K562 (cell line): ENCODE results near the gene HSD3B7. TPM values are rescaled to one million over a fixed set of nuclear protein-coding genes. Genes with fewer than 3 reads are reported as not detected.
A peak's percentile ranks its signal among the peaks of the same experiment; 100 is the strongest.

Source experiments
- CBX5 ChIP-seq: IDR thresholded peaks from 2 replicates; pipeline ENCODE4 v1.6.1; 2014; ENCODE audit warnings: low read depth, borderline replicate concordance
- CEBPB ChIP-seq: fragments of 450-650 bp; IDR thresholded peaks from 2 replicates; pipeline ENCODE4 v1.6.1; 2016; ENCODE audit warnings: missing genetic modification characterization, missing compliant biosample characterization
- CEBPG ChIP-seq, 3 experiments: fragments of 200-800 bp in 1 of 3; sonication (Bioruptor generic) in 1 of 3; sonication (generic) in 1 of 3; formaldehyde crosslinking in 1 of 3; IDR thresholded peaks in 2 of 3; conservative IDR thresholded peaks in 1 of 3; 2 replicates each; pipeline versions ENCODE4 v1.6.1 to v1.8.0; 2016 to 2022; ENCODE audit warnings: missing compliant biosample characterization in 2 of 3, missing genetic modification characterization in 2 of 3, mild to moderate bottlenecking in 1 of 3, missing genetic modification reagents in 1 of 3
- HEY1 ChIP-seq: fragments of 250-450 bp; sonication (Bioruptor Pico); IDR thresholded peaks from 2 replicates; pipeline ENCODE4 v1.5.0; 2020; ENCODE audit warnings: mild to moderate bottlenecking, moderate library complexity, borderline replicate concordance
- MAFG ChIP-seq: fragments of 450-650 bp; conservative IDR thresholded peaks from 2 replicates; pipeline ENCODE4 v1.6.1; 2016; ENCODE audit warnings: missing genetic modification characterization, missing compliant biosample characterization
- MIER1 ChIP-seq: fragments of 450-650 bp; IDR thresholded peaks from 2 replicates; pipeline ENCODE4 v1.6.1; 2016; ENCODE audit warnings: antibody characterized with exemption, mild to moderate bottlenecking, low read depth
- MTA2 ChIP-seq: fragments of 450-650 bp; IDR thresholded peaks from 2 replicates; pipeline ENCODE4 v1.6.1; 2016; ENCODE audit warnings: low read depth
- PHTF2 ChIP-seq: fragments of 250-450 bp; sonication (Bioruptor Pico); IDR thresholded peaks from 2 replicates; pipeline ENCODE4 v1.5.0; 2021; ENCODE audit warnings: mild to moderate bottlenecking
- SREBF2 ChIP-seq: sonication (generic); formaldehyde crosslinking; IDR thresholded peaks from 2 replicates; pipeline ENCODE4 v1.4.0; 2020; ENCODE audit warnings: mild to moderate bottlenecking, missing genetic modification reagents
- XRCC5 ChIP-seq: fragments of 200-400 bp; formaldehyde crosslinking; IDR thresholded peaks from 2 replicates; pipeline ENCODE4 v1.6.1; 2017; ENCODE audit warnings: low read depth, mild to moderate bottlenecking, low read length
- ZNF764 ChIP-seq: fragments of 250-450 bp; sonication (Bioruptor Pico); IDR thresholded peaks from 2 replicates; pipeline ENCODE4 v1.4.0; 2020; ENCODE audit warnings: low read depth, mild to moderate bottlenecking, moderate library complexity
- polyA plus RNA-seq, 8 experiments: library from polyadenylated mRNA; depleted of rRNA in 4 of 8; stranded (reverse) in 5 of 8; unstranded in 3 of 8; fragments of >200 nt; fragmentation: Nextera tagmentation in 2 of 8; fragmentation: Illumina TruSeq in 1 of 8; extraction: Ambion mirVana in 2 of 8; extraction: Trizol in 1 of 8; gene quantifications; 2 replicates each; pipeline versions ENCODE4 v1.2.1 to v1.2.3, GENCODE V29; 2011 to 2014; ENCODE audit warnings: inconsistent platforms in 1 of 8, missing spikeins in 1 of 8
- total RNA-seq, 7 experiments: library from RNA; depleted of rRNA in 6 of 7; stranded (reverse); fragments of >200 nt in 6 of 7; fragmentation: Illumina TruSeq in 2 of 7; extraction: Trizol in 2 of 7; gene quantifications; 2 replicates each; pipeline versions ENCODE4 v1.2.1 to v1.2.3, GENCODE V29; 2011 to 2021; ENCODE audit warnings: low replicate concordance in 1 of 7
- TF ChIP-seq, protein P1 (sequence below): fragments of 450-650 bp; conservative IDR thresholded peaks from 2 replicates; pipeline ENCODE4 v1.6.1; 2016; ENCODE audit warnings: missing genetic modification characterization, low read depth, mild to moderate bottlenecking, control low read depth, missing compliant biosample characterization
- TF ChIP-seq, protein P2 (sequence below), 2 experiments: IDR thresholded peaks in 1 of 2; conservative IDR thresholded peaks in 1 of 2; 2 replicates each; pipeline ENCODE4 v1.6.1; 2016; ENCODE audit warnings: low read depth in 2 of 2, mild to moderate bottlenecking in 1 of 2, missing compliant biosample characterization in 1 of 2, missing genetic modification characterization in 1 of 2, moderate library complexity in 1 of 2
- TF ChIP-seq, protein P3 (sequence below), 2 experiments: IDR thresholded peaks; 2 replicates each; pipeline ENCODE4 v1.6.1; 2011; ENCODE audit warnings: borderline replicate concordance in 1 of 2, control low read depth in 1 of 2, low read depth in 1 of 2, low read length in 1 of 2, mild to moderate bottlenecking in 1 of 2, mixed read lengths in 1 of 2, moderate library complexity in 1 of 2; ENCODE audit not compliant: insufficient read depth in 1 of 2, insufficient read length in 1 of 2, poor library complexity in 1 of 2, severe bottlenecking in 1 of 2; ENCODE audit errors: extremely low read depth in 1 of 2
- TF ChIP-seq, protein P4 (sequence below), 2 experiments: fragments of 450-650 bp; IDR thresholded peaks; 2 replicates each; pipeline ENCODE4 v1.6.1; 2018; ENCODE audit warnings: mild to moderate bottlenecking in 2 of 2, low read depth in 1 of 2; ENCODE audit not compliant: partially characterized antibody in 2 of 2

Gene HSD3B7
- total and polyA plus RNA-seq, 9 of the 15 experiments (the other 6 are each of a cell fraction or from before 2014, with no cell fraction given) = 5.4 to 49.1 (median 23.0) TPM

DNA sequence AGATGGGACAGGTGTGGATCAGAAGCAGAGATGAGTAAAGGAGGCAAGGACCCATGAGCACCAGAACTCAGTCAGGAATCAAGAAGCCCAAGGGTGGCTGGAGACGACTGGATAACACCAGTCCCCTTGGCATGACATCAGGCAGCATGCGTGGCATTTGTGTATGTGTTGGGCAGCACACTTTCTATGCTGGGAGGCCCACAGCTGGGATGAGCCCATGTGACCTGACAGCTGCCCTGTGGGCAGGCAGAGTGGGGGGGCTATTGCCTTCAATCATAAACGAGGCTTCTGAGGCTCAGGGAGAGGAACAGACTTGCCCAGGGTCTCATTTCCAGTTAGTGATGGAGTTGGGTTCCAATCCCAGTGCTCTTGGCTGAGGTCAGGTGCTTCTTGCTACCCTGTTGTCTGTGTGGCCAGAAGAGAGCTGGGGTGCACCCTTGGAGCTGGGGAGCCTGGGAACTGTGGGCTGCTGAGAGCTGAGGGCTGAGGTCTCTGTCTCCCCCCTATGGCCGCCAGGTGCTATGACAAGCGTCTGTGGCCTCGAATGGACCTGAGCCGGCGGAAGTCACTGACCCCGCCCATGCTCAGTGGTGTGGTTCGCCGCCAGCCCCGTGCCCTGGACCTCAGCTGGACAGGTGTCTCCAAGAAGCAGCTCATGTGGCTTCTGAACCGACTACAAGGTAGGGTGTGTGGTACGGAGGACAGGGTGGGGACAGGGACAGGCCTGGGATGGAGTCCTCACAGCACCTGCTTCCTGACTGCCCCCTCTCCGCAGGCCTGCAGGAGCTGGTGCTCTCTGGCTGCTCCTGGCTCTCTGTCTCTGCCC is 43.2 kb upstream of the HSD3B7 start (continued):
- TF ChIP-seq, protein P1, sequence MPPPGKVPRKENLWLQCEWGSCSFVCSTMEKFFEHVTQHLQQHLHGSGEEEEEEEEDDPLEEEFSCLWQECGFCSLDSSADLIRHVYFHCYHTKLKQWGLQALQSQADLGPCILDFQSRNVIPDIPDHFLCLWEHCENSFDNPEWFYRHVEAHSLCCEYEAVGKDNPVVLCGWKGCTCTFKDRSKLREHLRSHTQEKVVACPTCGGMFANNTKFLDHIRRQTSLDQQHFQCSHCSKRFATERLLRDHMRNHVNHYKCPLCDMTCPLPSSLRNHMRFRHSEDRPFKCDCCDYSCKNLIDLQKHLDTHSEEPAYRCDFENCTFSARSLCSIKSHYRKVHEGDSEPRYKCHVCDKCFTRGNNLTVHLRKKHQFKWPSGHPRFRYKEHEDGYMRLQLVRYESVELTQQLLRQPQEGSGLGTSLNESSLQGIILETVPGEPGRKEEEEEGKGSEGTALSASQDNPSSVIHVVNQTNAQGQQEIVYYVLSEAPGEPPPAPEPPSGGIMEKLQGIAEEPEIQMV = no peak
- TF ChIP-seq CEBPB (no peak), HEY1 (no peak), CEBPG (CRISPR knock-in tag; IDR thresholded peaks at IDR 0.05) (no peak), CEBPG (tag; conservative IDR thresholded peaks at IDR 0.05 in 1 of 2, IDR thresholded peaks at IDR 0.05 in 1 of 2) (no peak), ZNF764 (CRISPR knock-in tag) (no peak), XRCC5 (peak; percentile 76; the same call in 1 of the 2 replicates), SREBF2 (CRISPR knock-in tag) (no peak), MAFG (tag) (no peak), MIER1 (no peak), MTA2 (no peak), PHTF2 (no peak), CBX5 (no peak)
- TF ChIP-seq, protein P2, sequence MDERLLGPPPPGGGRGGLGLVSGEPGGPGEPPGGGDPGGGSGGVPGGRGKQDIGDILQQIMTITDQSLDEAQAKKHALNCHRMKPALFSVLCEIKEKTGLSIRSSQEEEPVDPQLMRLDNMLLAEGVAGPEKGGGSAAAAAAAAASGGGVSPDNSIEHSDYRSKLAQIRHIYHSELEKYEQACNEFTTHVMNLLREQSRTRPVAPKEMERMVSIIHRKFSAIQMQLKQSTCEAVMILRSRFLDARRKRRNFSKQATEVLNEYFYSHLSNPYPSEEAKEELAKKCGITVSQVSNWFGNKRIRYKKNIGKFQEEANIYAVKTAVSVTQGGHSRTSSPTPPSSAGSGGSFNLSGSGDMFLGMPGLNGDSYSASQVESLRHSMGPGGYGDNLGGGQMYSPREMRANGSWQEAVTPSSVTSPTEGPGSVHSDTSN (CRISPR knock-in tag; IDR thresholded peaks at IDR 0.05; ENCODE audit: low read depth) = no peak
- TF ChIP-seq, protein P2 (tag; conservative IDR thresholded peaks at IDR 0.05; ENCODE audit: low read depth) = no peak
- TF ChIP-seq, protein P3, sequence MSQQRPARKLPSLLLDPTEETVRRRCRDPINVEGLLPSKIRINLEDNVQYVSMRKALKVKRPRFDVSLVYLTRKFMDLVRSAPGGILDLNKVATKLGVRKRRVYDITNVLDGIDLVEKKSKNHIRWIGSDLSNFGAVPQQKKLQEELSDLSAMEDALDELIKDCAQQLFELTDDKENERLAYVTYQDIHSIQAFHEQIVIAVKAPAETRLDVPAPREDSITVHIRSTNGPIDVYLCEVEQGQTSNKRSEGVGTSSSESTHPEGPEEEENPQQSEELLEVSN (IDR thresholded peaks at IDR 0.05; ENCODE audit: borderline replicate concordance in 1 of 2, extremely low read depth in 1 of 2, insufficient read depth in 1 of 2, insufficient read length in 1 of 2, low read depth in 1 of 2, low read length in 1 of 2, poor library complexity in 1 of 2, severe bottlenecking in 1 of 2) = peak in 1 of 2 experiments; percentile 49
- TF ChIP-seq, protein P4, sequence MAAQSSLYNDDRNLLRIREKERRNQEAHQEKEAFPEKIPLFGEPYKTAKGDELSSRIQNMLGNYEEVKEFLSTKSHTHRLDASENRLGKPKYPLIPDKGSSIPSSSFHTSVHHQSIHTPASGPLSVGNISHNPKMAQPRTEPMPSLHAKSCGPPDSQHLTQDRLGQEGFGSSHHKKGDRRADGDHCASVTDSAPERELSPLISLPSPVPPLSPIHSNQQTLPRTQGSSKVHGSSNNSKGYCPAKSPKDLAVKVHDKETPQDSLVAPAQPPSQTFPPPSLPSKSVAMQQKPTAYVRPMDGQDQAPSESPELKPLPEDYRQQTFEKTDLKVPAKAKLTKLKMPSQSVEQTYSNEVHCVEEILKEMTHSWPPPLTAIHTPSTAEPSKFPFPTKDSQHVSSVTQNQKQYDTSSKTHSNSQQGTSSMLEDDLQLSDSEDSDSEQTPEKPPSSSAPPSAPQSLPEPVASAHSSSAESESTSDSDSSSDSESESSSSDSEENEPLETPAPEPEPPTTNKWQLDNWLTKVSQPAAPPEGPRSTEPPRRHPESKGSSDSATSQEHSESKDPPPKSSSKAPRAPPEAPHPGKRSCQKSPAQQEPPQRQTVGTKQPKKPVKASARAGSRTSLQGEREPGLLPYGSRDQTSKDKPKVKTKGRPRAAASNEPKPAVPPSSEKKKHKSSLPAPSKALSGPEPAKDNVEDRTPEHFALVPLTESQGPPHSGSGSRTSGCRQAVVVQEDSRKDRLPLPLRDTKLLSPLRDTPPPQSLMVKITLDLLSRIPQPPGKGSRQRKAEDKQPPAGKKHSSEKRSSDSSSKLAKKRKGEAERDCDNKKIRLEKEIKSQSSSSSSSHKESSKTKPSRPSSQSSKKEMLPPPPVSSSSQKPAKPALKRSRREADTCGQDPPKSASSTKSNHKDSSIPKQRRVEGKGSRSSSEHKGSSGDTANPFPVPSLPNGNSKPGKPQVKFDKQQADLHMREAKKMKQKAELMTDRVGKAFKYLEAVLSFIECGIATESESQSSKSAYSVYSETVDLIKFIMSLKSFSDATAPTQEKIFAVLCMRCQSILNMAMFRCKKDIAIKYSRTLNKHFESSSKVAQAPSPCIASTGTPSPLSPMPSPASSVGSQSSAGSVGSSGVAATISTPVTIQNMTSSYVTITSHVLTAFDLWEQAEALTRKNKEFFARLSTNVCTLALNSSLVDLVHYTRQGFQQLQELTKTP (IDR thresholded peaks at IDR 0.05; ENCODE audit: low read depth in 1 of 2, partially characterized antibody in 2 of 2) = no peak
